A549 treated with AZD2906 at 1 μM for 4 hours (cell line): Measurements from ENCODE around the gene MUC4. TPM values are rescaled to one million over a fixed set of nuclear protein-coding genes. Genes with fewer than 3 reads are reported as not detected.

Experiments
- total RNA-seq: library from RNA; stranded (reverse); fragments of 200-300 nt; extraction: Qiagen RNA extraction; gene quantifications from 5 replicates; pipeline ENCODE4 v1.2.3, GENCODE V29; 2022

MUC4 gene
- total RNA-seq = 0.01 to 0.10 TPM (median 0.05 TPM) in 4 of 5 replicates, not detected in the other

GRCh38 chr3:195811756-195812155, at the start of gene MUC4:
MUC4 (minus strand) TSS chr3:195811929; CDS start chr3:195811817, 112 bp downstream.

GRCh38 chr3:195720831-195721506, 90.8 kb downstream of the MUC4 start, which contains the start of gene MUC20:
MUC20 (plus strand) TSS chr3:195720978; CDS start chr3:195721008, 30 bp downstream.

Other genes starting within 250 kb of the MUC4 start
- gene APOD, start 228.0 kb downstream of the MUC4 start, total RNA-seq = 1.3 to 2.1 TPM (median 1.6 TPM) in 5 replicates
- gene MUC20, start 91.0 kb downstream of the MUC4 start, total RNA-seq = 0.30 to 0.87 TPM (median 0.61 TPM) in 5 replicates
- gene TNK2, start 96.6 kb upstream of the MUC4 start, total RNA-seq = 21.4 to 31.2 TPM (median 27.4 TPM) in 5 replicates